Erythroblast (primary cell): ENCODE data around the gene PTCD2.

Source experiments
- GATA1 ChIP-seq: IDR thresholded peaks from 2 replicates; pipeline ENCODE4 v1.6.1; 2011; ENCODE audit warnings: low read depth, mild to moderate bottlenecking, control low read depth, low read length, moderate library complexity
- POLR2A ChIP-seq: IDR thresholded peaks from 2 replicates; pipeline ENCODE4 v1.6.1; 2011; ENCODE audit warnings: mild to moderate bottlenecking, low read length

- no peak for TF ChIP-seq POLR2A
- no peak for TF ChIP-seq GATA1
Observed at GRCh38 chr5:72390836-72391235, 70.7 kb downstream of the PTCD2 start.
